Activated T-cell treated with anti-CD3 and anti-CD28 coated beads, Interleukin-2, amount 50 U/mL, for 4 hours (primary cell): ENCODE data around the gene TAOK3. TPM values are rescaled to one million over a fixed set of nuclear protein-coding genes. Genes with fewer than 3 reads are reported as not detected.

Experiments used
- ATAC-seq, 2 donors: fragments of 200-7000 bp; cut with Tn5 transposase; one replicate each; pipeline ENCODE4 v1.10.0; 2021
- DNase-seq: peaks from one replicate; pipeline ENCODE4 v3.0.0-alpha.2; 2020
- H3K27me3 Mint-ChIP-seq: one replicate; pipeline ENCODE4 v1.8.0; 2021; ENCODE audit warnings: low read depth, mixed read lengths
- H3K36me3 Mint-ChIP-seq: one replicate; pipeline ENCODE4 v1.8.0; 2022; ENCODE audit warnings: mixed read lengths; ENCODE audit not compliant: insufficient read depth
- H3K4me1 Mint-ChIP-seq: one replicate; pipeline ENCODE4 v1.8.0; 2021; ENCODE audit warnings: low read depth, mixed read lengths
- H3K4me3 Mint-ChIP-seq: one replicate; pipeline ENCODE4 v1.8.0; 2021; ENCODE audit warnings: mild to moderate bottlenecking, moderate library complexity, mixed read lengths
- H3K9me3 Mint-ChIP-seq: one replicate; pipeline ENCODE4 v1.8.0; 2021; ENCODE audit warnings: mixed read lengths
- total RNA-seq, 3 donors: library from RNA; stranded (reverse); gene quantifications; one replicate each; pipeline ENCODE4 v1.2.1, GENCODE V29; 2021

Gene TAOK3
- total RNA-seq, 3 donors from 2014 or later, result 39.8 to 46.5 (median 43.9) TPM

- Mint-ChIP-seq H3K4me3 (no peak overlapping the region), H3K36me3 (no peaks in the 10 kb centered on the region), H3K9me3 (no peaks in the 10 kb centered on the region), H3K4me1 (peaks cover 4% of the 10 kb centered on the region), H3K27me3 (no peaks in the 10 kb centered on the region)
- ATAC-seq (no peak), DNase-seq (no peak)
Observed at GRCh38 chr12:118125743-118126118, 247.0 kb downstream of the TAOK3 start.

- Mint-ChIP-seq H3K4me3 (no peak overlapping the region), H3K27me3 (no peaks in the 10 kb centered on the region), H3K4me1 (peaks cover 9% of the 10 kb centered on the region), H3K9me3 (no peaks in the 10 kb centered on the region), H3K36me3 (no peaks in the 10 kb centered on the region)
- no peak for DNase-seq
- ATAC-seq, result no peak
Observed at GRCh38 chr12:118124333-118124874, 248.3 kb downstream of the TAOK3 start.

GRCh38 chr12:118122264-118122663 is 250.4 kb downstream of the TAOK3 start:
- no peak for DNase-seq
- no peaks in the 10 kb centered on the region for H3K9me3 Mint-ChIP-seq
- no peak for ATAC-seq
- H3K4me3 Mint-ChIP-seq, result no peak overlapping the region
- no peaks in the 10 kb centered on the region for H3K36me3 Mint-ChIP-seq
- peaks cover 9% of the 10 kb centered on the region for H3K4me1 Mint-ChIP-seq
- H3K27me3 Mint-ChIP-seq, result no peaks in the 10 kb centered on the region

- peaks cover 9% of the 10 kb centered on the region for H3K4me1 Mint-ChIP-seq
- peak; percentile 50 for DNase-seq
- no peak overlapping the region for H3K4me3 Mint-ChIP-seq
- no peaks in the 10 kb centered on the region for H3K27me3 Mint-ChIP-seq
- no peaks in the 10 kb centered on the region for H3K36me3 Mint-ChIP-seq
- H3K9me3 Mint-ChIP-seq, result no peaks in the 10 kb centered on the region
- peak; percentile 71 to 74 for ATAC-seq
Observed at GRCh38 chr12:118120579-118121363, 251.9 kb downstream of the TAOK3 start.

GRCh38 chr12:118119449-118119879 is 253.2 kb downstream of the TAOK3 start:
- Mint-ChIP-seq H3K36me3 (no peaks in the 10 kb centered on the region), H3K4me3 (no peak overlapping the region), H3K4me1 (peaks cover 9% of the 10 kb centered on the region), H3K9me3 (no peaks in the 10 kb centered on the region), H3K27me3 (no peaks in the 10 kb centered on the region)
- DNase-seq, result no peak
- no peak for ATAC-seq

GRCh38 chr12:118109088-118109487 is 263.6 kb downstream of the TAOK3 start:
- Mint-ChIP-seq H3K36me3 (no peaks in the 10 kb centered on the region), H3K9me3 (no peaks in the 10 kb centered on the region), H3K4me1 (peaks cover 4% of the 10 kb centered on the region), H3K4me3 (no peak overlapping the region), H3K27me3 (peaks cover 11% of the 10 kb centered on the region)
- DNase-seq, result no peak
- no peak for ATAC-seq

- ATAC-seq (no peak), DNase-seq (no peak)
- Mint-ChIP-seq H3K27me3 (peaks cover 14% of the 10 kb centered on the region), H3K36me3 (no peaks in the 10 kb centered on the region), H3K4me3 (no peak overlapping the region), H3K4me1 (peaks cover 8% of the 10 kb centered on the region), H3K9me3 (no peaks in the 10 kb centered on the region)
Observed at GRCh38 chr12:118107694-118108093, 265.0 kb downstream of the TAOK3 start.

- Mint-ChIP-seq H3K4me1 (peaks cover 8% of the 10 kb centered on the region), H3K9me3 (no peaks in the 10 kb centered on the region), H3K27me3 (peaks cover 17% of the 10 kb centered on the region), H3K4me3 (no peak overlapping the region), H3K36me3 (no peaks in the 10 kb centered on the region)
- no peak for ATAC-seq
- no peak for DNase-seq
Observed at GRCh38 chr12:118107011-118107410, 265.7 kb downstream of the TAOK3 start.

- DNase-seq (no peak), ATAC-seq (peak; percentile 70 to 76)
- peaks cover 8% of the 10 kb centered on the region for H3K4me1 Mint-ChIP-seq
- no peaks in the 10 kb centered on the region for H3K9me3 Mint-ChIP-seq
- H3K36me3 Mint-ChIP-seq, result no peaks in the 10 kb centered on the region
- peaks cover 26% of the 10 kb centered on the region for H3K27me3 Mint-ChIP-seq
- peak within 1 kb of the TSS; percentile 85 for H3K4me3 Mint-ChIP-seq
Observed at GRCh38 chr12:118103601-118104382, 268.9 kb downstream of the TAOK3 start, which contains the start of gene VSIG10. Gene VSIG10 (minus strand): TSS chr12:118104011. CDS start chr12:118103671, 340 bp downstream.

GRCh38 chr12:118103201-118103600 is 269.5 kb downstream of the TAOK3 start:
- ATAC-seq (peak; percentile 27 to 35), DNase-seq (no peak)
- Mint-ChIP-seq H3K36me3 (no peaks in the 10 kb centered on the region), H3K27me3 (peaks cover 26% of the 10 kb centered on the region), H3K4me3 (peak overlapping the region; percentile 85), H3K4me1 (peaks cover 8% of the 10 kb centered on the region), H3K9me3 (no peaks in the 10 kb centered on the region)

- no peak for DNase-seq
- ATAC-seq, result no peak
- Mint-ChIP-seq H3K9me3 (no peaks in the 10 kb centered on the region), H3K36me3 (no peaks in the 10 kb centered on the region), H3K4me1 (peaks cover 8% of the 10 kb centered on the region), H3K27me3 (peaks cover 26% of the 10 kb centered on the region), H3K4me3 (peak overlapping the region; percentile 85)
Observed at GRCh38 chr12:118102609-118103008, 270.1 kb downstream of the TAOK3 start.

- no peaks in the 10 kb centered on the region for H3K36me3 Mint-ChIP-seq
Observed at GRCh38 chr12:118102070-118102469, 270.6 kb downstream of the TAOK3 start.

GRCh38 chr12:118101051-118101450 is 271.7 kb downstream of the TAOK3 start:
- no peak overlapping the region for H3K4me3 Mint-ChIP-seq
- no peaks in the 10 kb centered on the region for H3K9me3 Mint-ChIP-seq
- H3K27me3 Mint-ChIP-seq, result peaks cover 22% of the 10 kb centered on the region
- ATAC-seq (no peak), DNase-seq (no peak)
- H3K4me1 Mint-ChIP-seq, result peaks cover 8% of the 10 kb centered on the region
- no peaks in the 10 kb centered on the region for H3K36me3 Mint-ChIP-seq

More at GRCh38 chr12:118102070-118102469, 270.6 kb downstream of the TAOK3 start:
- no peak for ATAC-seq
- H3K27me3 Mint-ChIP-seq, result peaks cover 24% of the 10 kb centered on the region
- H3K9me3 Mint-ChIP-seq, result no peaks in the 10 kb centered on the region
- H3K4me1 Mint-ChIP-seq, result peaks cover 8% of the 10 kb centered on the region
- peak overlapping the region; percentile 35 for H3K4me3 Mint-ChIP-seq
- DNase-seq, result no peak
